H1 (cell line): ENCODE data around the gene SFMBT2. TPM values are rescaled to one million over a fixed set of nuclear protein-coding genes. Genes with fewer than 3 reads are reported as not detected.

ENCODE experiments used
- CTCF ChIA-PET: fragments of 300-600 bp; sonication (Branson Sonifier 250); formaldehyde crosslinking; loops from one replicate; lab custom pipeline; 2021; ENCODE audit not compliant: partially characterized antibody; lab: Charles Lee
- POLR2A ChIA-PET: fragments of 300-600 bp; sonication (Branson Sonifier 250); formaldehyde crosslinking; loops from one replicate; lab custom pipeline; 2021; ENCODE audit warnings: inconsistent platforms; ENCODE audit not compliant: partially characterized antibody; lab: Charles Lee
- DNase-seq, 2 experiments: peaks; one replicate each; pipeline versions ENCODE4 v3.0.0 to v3.0.0-alpha.2; 2010 to 2022; ENCODE audit warnings: low spot score in 2 of 2, low read depth in 1 of 2, mixed read lengths in 1 of 2
- FAIRE-seq: peaks from 2 replicates; lab custom pipeline; 2011; peaks lifted over from hg19 to GRCh38; lab: Jason Lieb, UNC
- H2AFZ ChIP-seq: 2 replicates; pipeline ENCODE4 v1.8.1; 2012; ENCODE audit warnings: low read length, inconsistent platforms
- H2AK5ac ChIP-seq: 2 replicates; pipeline ENCODE4 v1.6.1; 2013; ENCODE audit warnings: low read depth, low read length
- H2BK120ac ChIP-seq: replicated peaks from 2 replicates; pipeline ENCODE3; 2013; ENCODE audit warnings: low read depth, low read length, inconsistent platforms
- H2BK12ac ChIP-seq: 2 replicates; pipeline ENCODE4 v1.6.1; 2013; ENCODE audit warnings: low read depth, low read length
- H2BK15ac ChIP-seq: 2 replicates; pipeline ENCODE4 v1.6.1; 2013; ENCODE audit warnings: low read length
- H2BK20ac ChIP-seq: 2 replicates; pipeline ENCODE4 v1.6.1; 2013; ENCODE audit warnings: low read length
- H2BK5ac ChIP-seq: 2 replicates; pipeline ENCODE4 v1.6.1; 2013; ENCODE audit warnings: low read depth, low read length
- H3K14ac ChIP-seq: 2 replicates; pipeline ENCODE4 v1.6.1; 2013; ENCODE audit warnings: inconsistent platforms; ENCODE audit not compliant: insufficient read length
- H3K18ac ChIP-seq: 2 replicates; pipeline ENCODE4 v1.6.1; 2013; ENCODE audit warnings: low read length; ENCODE audit errors: extremely low read depth
- H3K23ac ChIP-seq: 2 replicates; pipeline ENCODE4 v1.6.1; 2013; ENCODE audit warnings: inconsistent platforms; ENCODE audit not compliant: insufficient read length
- H3K23me2 ChIP-seq: 2 replicates; pipeline ENCODE4 v1.6.1; 2013; ENCODE audit warnings: low read depth, low read length
- H3K27ac ChIP-seq: 2 replicates; pipeline ENCODE4 v1.6.1; 2011; ENCODE audit warnings: low read depth, low read length, inconsistent platforms
- H3K27me3 ChIP-seq, 4 experiments: replicated peaks in 1 of 4; 1 replicate in 1 of 4; 2 replicates in 3 of 4; pipeline versions ENCODE4 v1.6.1 to v1.8.1; 2011 to 2013; ENCODE audit warnings: low read length in 3 of 4, mild to moderate bottlenecking in 3 of 4, inconsistent platforms in 2 of 4, mixed read lengths in 2 of 4, moderate library complexity in 1 of 4; ENCODE audit not compliant: control insufficient read depth in 3 of 4, insufficient read depth in 3 of 4; ENCODE audit errors: extremely low read depth in 1 of 4
- H3K36me3 ChIP-seq, 4 experiments: 2 replicates each; pipeline versions ENCODE4 v1.6.1 to v1.8.1; 2011 to 2013; ENCODE audit warnings: mild to moderate bottlenecking in 4 of 4, low read length in 3 of 4, moderate library complexity in 2 of 4, control low read depth in 1 of 4, inconsistent platforms in 1 of 4; ENCODE audit not compliant: insufficient read depth in 4 of 4, control insufficient read depth in 2 of 4
- H3K4ac ChIP-seq: replicated peaks from 2 replicates; pipeline ENCODE3; 2013; ENCODE audit warnings: low read length, low read depth, mixed read lengths, inconsistent platforms; ENCODE audit not compliant: insufficient read length
- H3K4me1 ChIP-seq, 4 experiments: replicated peaks in 1 of 4; 1 replicate in 1 of 4; 2 replicates in 3 of 4; pipeline versions ENCODE4 v1.6.1 to v1.8.1; 2011 to 2013; ENCODE audit warnings: low read length in 3 of 4, inconsistent platforms in 2 of 4, mixed read lengths in 1 of 4; ENCODE audit not compliant: insufficient read depth in 4 of 4, control insufficient read depth in 3 of 4
- H3K4me2 ChIP-seq, 2 experiments: 2 replicates each; pipeline versions ENCODE4 v1.6.1 to v1.8.1; 2011 to 2013; ENCODE audit warnings: low read depth in 2 of 2, low read length in 2 of 2, control low read depth in 1 of 2, inconsistent platforms in 1 of 2, mild to moderate bottlenecking in 1 of 2; ENCODE audit not compliant: insufficient read depth in 1 of 2
- H3K4me3 ChIP-seq, 4 experiments: fragments of 200-600, 300-600 bp in 1 of 4; sonication (generic), shearing (Covaris generic), sonication (Bioruptor Twin) in 1 of 4; 2 replicates each; pipeline versions ENCODE4 v1.5.1 to v1.8.1; 2011 to 2016; ENCODE audit warnings: low read length in 4 of 4, low read depth in 3 of 4, control low read depth in 2 of 4, inconsistent platforms in 2 of 4, mild to moderate bottlenecking in 2 of 4, mixed read lengths in 1 of 4, moderate library complexity in 1 of 4; ENCODE audit not compliant: insufficient read depth in 2 of 4; ENCODE audit errors: extremely low read depth in 1 of 4
- H3K56ac ChIP-seq: replicated peaks from 2 replicates; pipeline ENCODE3; 2013; ENCODE audit warnings: low read depth, mild to moderate bottlenecking, mixed read lengths, low read length, inconsistent platforms; ENCODE audit not compliant: insufficient read length
- H3K79me1 ChIP-seq: 2 replicates; pipeline ENCODE4 v1.6.1; 2013; ENCODE audit warnings: low read depth, low read length, control low read depth
- H3K79me2 ChIP-seq, 2 experiments: 2 replicates each; pipeline versions ENCODE4 v1.6.1 to v1.8.1; 2012 to 2013; ENCODE audit warnings: low read length in 2 of 2, mild to moderate bottlenecking in 2 of 2, inconsistent platforms in 1 of 2; ENCODE audit not compliant: insufficient read depth in 2 of 2, control insufficient read depth in 1 of 2
- H3K9ac ChIP-seq, 4 experiments: replicated peaks in 1 of 4; 1 replicate in 1 of 4; 2 replicates in 3 of 4; pipeline versions ENCODE4 v1.6.1 to v1.8.1; 2011 to 2013; ENCODE audit warnings: low read depth in 3 of 4, low read length in 3 of 4, control low read depth in 2 of 4, mild to moderate bottlenecking in 2 of 4, moderate library complexity in 2 of 4, inconsistent platforms in 1 of 4; ENCODE audit errors: extremely low read depth in 1 of 4
- H3K9me3 ChIP-seq, 2 experiments: 2 replicates each; pipeline versions ENCODE4 v1.6.1 to v1.8.1; 2012 to 2013; ENCODE audit warnings: mild to moderate bottlenecking in 2 of 2, moderate library complexity in 2 of 2, control low read depth in 1 of 2, inconsistent platforms in 1 of 2, low read depth in 1 of 2, low read length in 1 of 2, mixed read lengths in 1 of 2; ENCODE audit not compliant: insufficient read depth in 2 of 2
- H4K20me1 ChIP-seq, 2 experiments: replicated peaks in 1 of 2; 2 replicates each; pipeline versions ENCODE3 to v1.8.1; 2011 to 2013; ENCODE audit warnings: inconsistent platforms in 2 of 2, low read length in 2 of 2, mild to moderate bottlenecking in 1 of 2; ENCODE audit not compliant: insufficient read depth in 2 of 2, control insufficient read depth in 1 of 2
- H4K5ac ChIP-seq: 2 replicates; pipeline ENCODE4 v1.6.1; 2013; ENCODE audit warnings: low read length, low read depth, mixed read lengths, inconsistent platforms; ENCODE audit not compliant: insufficient read length
- H4K8ac ChIP-seq: 2 replicates; pipeline ENCODE4 v1.8.0; 2013; ENCODE audit warnings: mild to moderate bottlenecking, moderate library complexity, low read length, inconsistent platforms; ENCODE audit not compliant: insufficient read depth; ENCODE audit errors: extremely low read depth
- H4K91ac ChIP-seq: replicated peaks from 2 replicates; pipeline ENCODE3; 2013; ENCODE audit warnings: low read length, mixed read lengths, inconsistent platforms; ENCODE audit not compliant: insufficient read length
- BCL11A ChIP-seq, 2 experiments: IDR thresholded peaks; one replicate each; pipeline ENCODE4 v1.6.1; 2011; ENCODE audit warnings: low read depth in 2 of 2, low read length in 2 of 2, mild to moderate bottlenecking in 2 of 2
- CTBP2 ChIP-seq: IDR thresholded peaks from 2 replicates; pipeline ENCODE4 v1.7.0; 2011; ENCODE audit warnings: borderline replicate concordance, mild to moderate bottlenecking, moderate library complexity, mixed read lengths, low read length; ENCODE audit not compliant: insufficient read depth, insufficient read length
- HDAC6 ChIP-seq: IDR thresholded peaks from one replicate; pipeline ENCODE4 v1.7.1; 2012; ENCODE audit warnings: low read depth, mild to moderate bottlenecking, inconsistent platforms, low read length, moderate library complexity
- JUND ChIP-seq: IDR thresholded peaks from 2 replicates; pipeline ENCODE4 v1.6.1; 2011; ENCODE audit warnings: mild to moderate bottlenecking, improper control_type of control experiment, low read length
- POLR2AphosphoS5 ChIP-seq: IDR thresholded peaks from 2 replicates; pipeline ENCODE4 v1.6.1; 2011; ENCODE audit warnings: low read depth, low read length
- RFX5 ChIP-seq: IDR thresholded peaks from 2 replicates; pipeline ENCODE4 v1.6.1; 2011; ENCODE audit warnings: low read depth, low read length, improper control_type of control experiment, borderline replicate concordance
- RNF2 ChIP-seq: fragments of 200-900, 300-1000 bp; sonication (generic); IDR thresholded peaks from 2 replicates; pipeline ENCODE4 v1.7.1; 2016; ENCODE audit warnings: borderline replicate concordance, low read depth, mild to moderate bottlenecking, antibody characterized with exemption, low read length; ENCODE audit not compliant: poor library complexity, severe bottlenecking; ENCODE audit errors: missing control alignments
- SIRT6 ChIP-seq: IDR thresholded peaks from one replicate; pipeline ENCODE4 v1.7.1; 2012; ENCODE audit warnings: low read length, inconsistent platforms
- SUZ12 ChIP-seq: fragments of 200-600 bp; sonication (generic); IDR thresholded peaks from 2 replicates; pipeline ENCODE4 v1.6.1; 2012; ENCODE audit warnings: mild to moderate bottlenecking, inconsistent platforms, low read length, moderate library complexity, mixed read lengths
- TAF7 ChIP-seq: optimal IDR thresholded peaks from 2 replicates; pipeline ENCODE3; 2011; ENCODE audit warnings: low read depth, mild to moderate bottlenecking, inconsistent platforms, low read length, moderate library complexity, borderline replicate concordance
- TBP ChIP-seq: IDR thresholded peaks from 2 replicates; pipeline ENCODE4 v1.6.1; 2011; ENCODE audit warnings: low read depth, low read length, improper control_type of control experiment
- WGBS, 2 experiments: shearing (Covaris generic) in 1 of 2; methylation state at CpG; one replicate each; pipeline versions ENCODE4 v1.1.6 to v1.1.7; 2013 to 2015; ENCODE audit warnings: low lambda C conversion rate in 2 of 2, mixed read lengths in 2 of 2, inconsistent platforms in 1 of 2, low coverage in 1 of 2, missing lambda C conversion rate in 1 of 2; ENCODE audit not compliant: insufficient replicate concordance in 2 of 2, insufficient coverage in 1 of 2, insufficient read length in 1 of 2; ENCODE audit errors: extremely low coverage in 1 of 2, missing lambda C conversion rate in 1 of 2; 5-methylcytosine and 5-hydroxymethylcytosine counted together
- polyA plus RNA-seq, 7 experiments: library from polyadenylated mRNA; depleted of rRNA in 3 of 7; stranded (reverse) in 5 of 7; unstranded in 2 of 7; fragments of >200 nt in 5 of 7; fragments of 200-250 nt in 2 of 7; gene quantifications; 1 replicate in 5 of 7; 2 replicates in 1 of 7; 4 replicates in 1 of 7; pipeline versions ENCODE4 v1.2.1 to v1.2.3, GENCODE V29; 2011 to 2013; ENCODE audit warnings: missing spikeins in 2 of 7, mixed read lengths in 2 of 7
- total RNA-seq: library from RNA; stranded (reverse); fragmentation: NEBNext Ultra II Directional; extraction: Animal tissue kit (Norgen Biotek cat#: 25700); gene quantifications from 2 replicates; pipeline ENCODE4 v1.2.1, GENCODE V29; 2021
- TF ChIP-seq, protein P1 (sequence below): IDR thresholded peaks from 2 replicates; pipeline ENCODE4 v1.6.1; 2012; ENCODE audit warnings: low read length, inconsistent platforms

SFMBT2 gene
- total and polyA plus RNA-seq, 2 of the 8 experiments (the other 6 are each of a cell fraction or from before 2014, with no cell fraction given): 2.9 to 11.0 TPM

DNA sequence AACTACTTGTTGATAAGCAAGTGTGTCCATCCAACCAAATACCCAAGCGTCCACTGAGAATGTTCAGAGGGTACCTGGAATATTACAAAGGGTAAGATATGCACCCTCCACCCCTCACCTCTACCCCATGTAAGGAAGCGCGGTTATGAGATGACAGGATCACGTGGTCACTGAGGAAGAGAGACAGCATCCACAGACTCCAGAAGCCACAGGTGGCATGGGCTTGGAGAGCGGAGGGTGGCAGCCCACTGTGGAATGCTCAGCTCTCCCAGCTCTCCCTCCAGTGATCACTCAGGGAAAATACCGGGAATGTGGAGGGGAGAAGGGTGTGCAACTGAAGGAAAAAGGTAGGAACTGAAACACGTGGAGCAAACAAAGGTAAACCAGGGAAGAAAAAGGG lies 25.7 kb downstream of the SFMBT2 start:
- H3K9me3 ChIP-seq: no peaks in the 10 kb centered on the region
- POLR2A ChIA-PET: no interaction called here
- H2BK120ac ChIP-seq: no peak overlapping the region
- H2AFZ ChIP-seq: no peak overlapping the region
- WGBS, 2 experiments: 86% methylated on average over 7 of the region's 7 CpGs; no CpG with 5 or more reads in 1 of the 2 experiments
- no peaks in the 10 kb centered on the region for H3K23me2 ChIP-seq
- no peak overlapping the region for H3K14ac ChIP-seq
- H3K4me3 ChIP-seq: no peak overlapping the region
- no peak overlapping the region for H4K91ac ChIP-seq
- H3K79me1 ChIP-seq: peaks cover 10% of the 10 kb centered on the region
- peaks cover 0 to 4% of the 10 kb centered on the region in 2 experiments for H4K20me1 ChIP-seq
- no peak overlapping the region for H3K23ac ChIP-seq
- no peak overlapping the region for H4K5ac ChIP-seq
- H3K27me3 ChIP-seq: no peaks in the 10 kb centered on the region
- FAIRE-seq (no peak), DNase-seq (no peak)
- H3K56ac ChIP-seq: no peak overlapping the region
- H3K4me1 ChIP-seq: no peaks in the 10 kb centered on the region
- no peak overlapping the region for H3K9ac ChIP-seq
- no peak overlapping the region for H3K18ac ChIP-seq
- peaks cover 2 to 10% (median 6%) of the 10 kb centered on the region in 4 experiments; a peak in 5 of 8 replicates for H3K36me3 ChIP-seq
- H3K27ac ChIP-seq: no peak overlapping the region
- H3K4ac ChIP-seq: no peak overlapping the region
- no peak overlapping the region for H2BK20ac ChIP-seq
- CTCF ChIA-PET: interaction anchor here (1.3 kb wide), 1 partner anchor 104 kb away, joined by 3 read pairs; no protein-coding TSS in a partner anchor
- H4K8ac ChIP-seq: no peak overlapping the region
- peaks cover 0 to 37% of the 10 kb centered on the region in 2 experiments; a peak in 2 of 4 replicates for H3K79me2 ChIP-seq
- H2BK5ac ChIP-seq: no peak overlapping the region
- no peak overlapping the region for H3K4me2 ChIP-seq
- no peak overlapping the region for H2BK12ac ChIP-seq
- H2BK15ac ChIP-seq: no peak overlapping the region
- no peak overlapping the region for H2AK5ac ChIP-seq
- TF ChIP-seq BCL11A (IDR thresholded peaks at IDR 0.05; ENCODE audit: low read depth in 2 of 2, low read length in 2 of 2): no peak
- no peak for TF ChIP-seq POLR2AphosphoS5
- TF ChIP-seq TBP: no peak
- TF ChIP-seq, protein P1, sequence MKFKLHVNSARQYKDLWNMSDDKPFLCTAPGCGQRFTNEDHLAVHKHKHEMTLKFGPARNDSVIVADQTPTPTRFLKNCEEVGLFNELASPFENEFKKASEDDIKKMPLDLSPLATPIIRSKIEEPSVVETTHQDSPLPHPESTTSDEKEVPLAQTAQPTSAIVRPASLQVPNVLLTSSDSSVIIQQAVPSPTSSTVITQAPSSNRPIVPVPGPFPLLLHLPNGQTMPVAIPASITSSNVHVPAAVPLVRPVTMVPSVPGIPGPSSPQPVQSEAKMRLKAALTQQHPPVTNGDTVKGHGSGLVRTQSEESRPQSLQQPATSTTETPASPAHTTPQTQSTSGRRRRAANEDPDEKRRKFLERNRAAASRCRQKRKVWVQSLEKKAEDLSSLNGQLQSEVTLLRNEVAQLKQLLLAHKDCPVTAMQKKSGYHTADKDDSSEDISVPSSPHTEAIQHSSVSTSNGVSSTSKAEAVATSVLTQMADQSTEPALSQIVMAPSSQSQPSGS: no peak
- TF ChIP-seq RFX5: no peak
- TF ChIP-seq TAF7: no peak
- TF ChIP-seq SIRT6: no peak
- TF ChIP-seq CTBP2: no peak
- TF ChIP-seq JUND: no peak
- no peak for TF ChIP-seq HDAC6
- no peak for TF ChIP-seq SUZ12
- TF ChIP-seq RNF2: no peak
